ENCODE data around the gene FAH.

FAH gene

DNA sequence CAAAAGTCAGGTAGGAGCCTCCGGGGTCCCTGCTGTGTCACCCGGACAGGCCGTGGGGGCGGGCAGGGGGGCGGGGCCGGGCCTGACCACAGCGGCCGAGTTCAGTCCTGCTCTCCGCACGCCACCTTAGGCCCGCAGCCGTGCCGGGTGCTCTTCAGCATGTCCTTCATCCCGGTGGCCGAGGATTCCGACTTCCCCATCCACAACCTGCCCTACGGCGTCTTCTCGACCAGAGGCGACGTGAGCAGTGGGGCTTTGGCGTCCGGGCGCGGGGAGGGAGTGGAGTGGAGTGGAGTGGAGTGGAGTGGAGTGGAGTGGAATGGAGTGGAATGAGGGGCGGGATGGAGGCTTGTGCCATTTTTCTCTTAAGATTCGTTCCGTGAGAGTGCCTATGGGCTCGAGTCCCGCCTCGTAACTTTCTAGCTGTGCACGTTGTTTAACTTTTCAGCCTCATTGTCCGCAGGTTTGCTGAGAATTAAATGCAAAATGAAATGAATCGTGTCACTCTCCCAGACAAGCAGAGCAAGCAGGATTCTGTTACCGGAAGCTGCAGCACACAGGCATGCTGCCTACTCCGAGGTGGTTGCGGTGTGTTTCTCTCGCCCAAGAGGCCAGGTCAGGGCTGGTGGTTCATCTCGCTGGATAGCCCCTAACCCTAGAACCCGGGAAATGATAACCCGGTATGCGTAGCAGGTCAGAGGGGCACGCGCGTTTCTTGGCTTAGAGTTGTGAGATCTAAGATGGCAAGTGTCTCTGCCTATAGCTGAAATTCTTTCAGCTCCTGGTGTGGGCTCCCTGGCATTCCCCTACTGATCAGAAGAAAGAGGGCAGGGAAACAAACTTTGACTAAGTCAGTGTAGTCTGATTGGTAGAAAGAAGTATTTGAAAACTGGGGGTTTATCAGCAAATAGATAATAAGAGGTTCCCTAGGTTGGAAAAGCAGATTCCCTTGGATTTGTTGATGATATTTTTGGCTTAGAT lies at the start of gene FAH:
FAH (plus strand) TSS at position 104 of the 981 bp plus-strand sequence; CDS start at position 160, 56 bp downstream.
- peak; percentile 60 for DNase-seq (ENCODE audit: low read depth)
- peak within 1 kb of the TSS; percentile 82 for H3K4me3 ChIP-seq (ENCODE audit: low read length)
- TF ChIP-seq, protein P1, sequence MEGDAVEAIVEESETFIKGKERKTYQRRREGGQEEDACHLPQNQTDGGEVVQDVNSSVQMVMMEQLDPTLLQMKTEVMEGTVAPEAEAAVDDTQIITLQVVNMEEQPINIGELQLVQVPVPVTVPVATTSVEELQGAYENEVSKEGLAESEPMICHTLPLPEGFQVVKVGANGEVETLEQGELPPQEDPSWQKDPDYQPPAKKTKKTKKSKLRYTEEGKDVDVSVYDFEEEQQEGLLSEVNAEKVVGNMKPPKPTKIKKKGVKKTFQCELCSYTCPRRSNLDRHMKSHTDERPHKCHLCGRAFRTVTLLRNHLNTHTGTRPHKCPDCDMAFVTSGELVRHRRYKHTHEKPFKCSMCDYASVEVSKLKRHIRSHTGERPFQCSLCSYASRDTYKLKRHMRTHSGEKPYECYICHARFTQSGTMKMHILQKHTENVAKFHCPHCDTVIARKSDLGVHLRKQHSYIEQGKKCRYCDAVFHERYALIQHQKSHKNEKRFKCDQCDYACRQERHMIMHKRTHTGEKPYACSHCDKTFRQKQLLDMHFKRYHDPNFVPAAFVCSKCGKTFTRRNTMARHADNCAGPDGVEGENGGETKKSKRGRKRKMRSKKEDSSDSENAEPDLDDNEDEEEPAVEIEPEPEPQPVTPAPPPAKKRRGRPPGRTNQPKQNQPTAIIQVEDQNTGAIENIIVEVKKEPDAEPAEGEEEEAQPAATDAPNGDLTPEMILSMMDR (conservative IDR thresholded peaks at IDR 0.05; ENCODE audit: low read length): no peak

DNA sequence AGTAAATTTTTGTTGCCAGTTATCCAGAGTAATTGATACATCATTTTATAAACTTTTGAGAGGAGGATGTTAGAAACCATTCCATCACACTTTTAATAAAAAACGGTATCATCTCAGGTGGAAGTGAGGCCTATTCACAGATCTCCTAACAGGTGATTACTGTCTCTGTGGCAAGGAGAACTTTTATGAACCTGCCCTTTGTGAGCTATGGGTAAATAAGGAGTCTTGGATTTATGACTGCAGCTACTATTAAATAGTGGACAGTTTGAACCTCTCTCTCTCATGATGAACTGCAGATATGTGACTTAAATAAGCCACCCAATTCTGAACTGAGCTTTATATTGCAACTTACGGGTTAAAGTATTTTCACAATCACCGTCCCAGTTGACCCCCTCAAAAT lies 47.6 kb upstream of the FAH start:
- no peak for DNase-seq (ENCODE audit: low read depth)
- TF ChIP-seq, protein P1 (conservative IDR thresholded peaks at IDR 0.05; ENCODE audit: low read length): no peak
- H3K4me3 ChIP-seq (ENCODE audit: low read length): no peak overlapping the region

DNA sequence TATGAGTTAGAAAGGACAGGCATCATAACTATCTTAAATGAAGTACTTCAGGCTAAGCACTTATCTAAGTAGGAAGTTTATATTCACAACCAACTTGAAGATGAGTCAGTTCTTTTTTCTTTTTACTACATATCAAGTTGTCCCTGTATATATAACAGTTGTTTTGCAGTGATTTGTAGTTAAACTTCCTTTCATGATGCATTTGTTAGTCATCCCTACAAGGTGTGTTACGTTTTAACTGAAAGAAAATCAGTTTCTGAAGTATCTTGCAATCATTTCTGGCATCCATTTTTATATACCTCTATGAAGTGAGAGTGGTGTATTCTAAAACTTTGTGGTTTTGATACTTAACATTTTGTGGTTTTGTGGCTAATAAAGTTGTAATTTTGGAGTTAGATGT lies 47.2 kb upstream of the FAH start:
- TF ChIP-seq, protein P1 (conservative IDR thresholded peaks at IDR 0.05; ENCODE audit: low read length): no peak
- peak; percentile 36 for DNase-seq (ENCODE audit: low read depth)

GRCh38 chr15:80106051-80106450 lies 46.7 kb upstream of the FAH start:
- TF ChIP-seq, protein P1 (conservative IDR thresholded peaks at IDR 0.05; ENCODE audit: low read length): no peak
- H3K4me3 ChIP-seq (ENCODE audit: low read length): no peak overlapping the region
- peak; percentile 73 for DNase-seq (ENCODE audit: low read depth)

More for the DNA sequence above, 47.2 kb upstream of the FAH start:
- no peak overlapping the region for H3K4me3 ChIP-seq (ENCODE audit: low read length)

DNA sequence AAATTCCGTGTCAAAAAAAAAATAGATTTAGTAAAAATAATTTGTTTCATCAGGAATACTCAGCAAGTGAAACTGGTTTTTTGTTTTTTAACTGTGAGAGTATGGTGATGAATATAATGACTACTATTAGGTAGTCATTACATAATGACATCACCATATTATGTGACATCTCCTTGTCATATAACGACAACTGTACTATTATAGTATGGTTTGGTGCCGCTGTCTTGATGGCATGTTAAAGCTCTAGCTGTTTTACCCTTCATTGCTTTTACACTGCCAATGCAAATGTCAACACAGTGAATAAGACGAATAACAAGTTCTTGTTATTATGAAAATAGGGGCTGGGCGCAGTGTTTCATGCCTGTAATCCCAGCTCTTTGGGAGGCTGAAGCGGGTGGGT lies 45.6 kb upstream of the FAH start:
- no peak for DNase-seq (ENCODE audit: low read depth)
- H3K4me3 ChIP-seq (ENCODE audit: low read length): no peak overlapping the region
- TF ChIP-seq, protein P1 (conservative IDR thresholded peaks at IDR 0.05; ENCODE audit: low read length): no peak

DNA sequence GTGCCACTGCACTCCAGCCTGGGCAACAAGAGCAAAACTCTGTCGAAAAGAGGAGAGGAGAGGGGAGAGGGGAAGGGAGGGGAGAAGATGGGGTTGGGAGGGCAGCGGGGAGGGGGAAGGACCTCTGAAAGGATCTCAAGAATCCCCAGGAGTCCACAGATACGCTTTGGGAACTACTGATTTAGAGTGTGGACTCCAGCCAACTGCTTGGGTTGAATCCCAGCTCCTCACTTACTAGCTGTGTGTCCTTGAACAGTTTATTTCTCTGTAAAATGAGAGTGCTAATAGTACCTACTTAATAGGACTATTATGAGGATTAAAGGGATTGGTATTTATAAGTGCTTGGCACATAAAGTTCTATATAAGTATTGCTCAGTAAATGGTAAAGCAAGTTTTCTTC lies 45.0 kb upstream of the FAH start:
- TF ChIP-seq, protein P1 (conservative IDR thresholded peaks at IDR 0.05; ENCODE audit: low read length): no peak
- no peak overlapping the region for H3K4me3 ChIP-seq (ENCODE audit: low read length)
- DNase-seq (ENCODE audit: low read depth): no peak

- no peak for DNase-seq (ENCODE audit: low read depth)
- TF ChIP-seq, protein P1 (conservative IDR thresholded peaks at IDR 0.05; ENCODE audit: low read length): no peak
- no peak overlapping the region for H3K4me3 ChIP-seq (ENCODE audit: low read length)
Observed at GRCh38 chr15:80109388-80109787, 43.4 kb upstream of the FAH start.
